ENCODE measurements around the gene COL20A1. TPM values are rescaled to one million over a fixed set of nuclear protein-coding genes. Genes with fewer than 3 reads are reported as not detected.

Gene COL20A1
- total and polyA plus RNA-seq, 2 of the 13 experiments (the other 11 are each of a cell fraction or from before 2014, with no cell fraction given): not detected

DNA sequence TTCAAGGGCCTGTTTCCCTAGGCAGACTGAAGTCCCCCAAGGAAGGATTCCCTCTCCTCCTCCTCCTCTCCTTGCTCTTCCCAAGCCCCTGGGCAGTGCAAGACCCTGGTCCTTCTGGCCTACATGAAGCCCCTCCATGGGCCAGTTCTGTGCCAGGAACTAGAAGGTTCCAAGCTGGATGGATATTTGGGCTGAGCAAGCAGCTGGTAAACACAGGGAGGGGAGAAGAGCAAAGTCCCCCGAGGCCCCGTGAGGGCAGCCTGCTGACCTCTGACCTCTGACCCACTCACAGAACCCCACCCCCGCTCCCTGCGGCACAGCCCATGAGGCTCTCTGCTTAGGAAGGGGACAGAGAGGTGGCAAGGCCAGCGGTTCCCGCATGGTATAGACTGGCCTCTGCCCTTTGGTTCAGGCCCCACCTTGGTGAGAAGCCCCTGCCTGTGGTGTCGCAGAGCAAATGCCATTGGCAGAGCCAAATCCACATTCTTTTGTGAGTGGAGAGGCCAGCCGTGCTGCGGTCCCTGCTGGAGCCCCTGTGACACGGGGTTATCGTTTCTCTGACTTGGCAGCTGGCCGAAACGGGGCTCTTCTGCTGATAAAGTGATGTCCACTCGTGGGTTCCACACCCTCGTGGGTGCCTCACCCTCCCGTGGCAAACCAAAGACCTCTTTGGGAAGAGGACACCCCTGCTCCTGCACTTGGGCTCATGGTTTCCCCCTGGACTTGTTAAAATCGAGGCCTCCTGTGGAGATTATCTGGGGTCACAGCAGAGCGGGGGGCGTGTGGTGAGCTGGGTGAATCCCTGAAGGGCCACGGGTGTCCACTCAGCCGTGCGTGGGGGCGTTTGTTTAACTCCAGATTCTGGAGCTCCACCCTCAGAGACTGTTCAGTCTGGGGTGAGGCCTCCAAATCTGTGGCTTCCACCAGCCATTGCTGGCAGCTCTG lies 70.3 kb downstream of the COL20A1 start (continued):
- TF ChIP-seq, protein P1, sequence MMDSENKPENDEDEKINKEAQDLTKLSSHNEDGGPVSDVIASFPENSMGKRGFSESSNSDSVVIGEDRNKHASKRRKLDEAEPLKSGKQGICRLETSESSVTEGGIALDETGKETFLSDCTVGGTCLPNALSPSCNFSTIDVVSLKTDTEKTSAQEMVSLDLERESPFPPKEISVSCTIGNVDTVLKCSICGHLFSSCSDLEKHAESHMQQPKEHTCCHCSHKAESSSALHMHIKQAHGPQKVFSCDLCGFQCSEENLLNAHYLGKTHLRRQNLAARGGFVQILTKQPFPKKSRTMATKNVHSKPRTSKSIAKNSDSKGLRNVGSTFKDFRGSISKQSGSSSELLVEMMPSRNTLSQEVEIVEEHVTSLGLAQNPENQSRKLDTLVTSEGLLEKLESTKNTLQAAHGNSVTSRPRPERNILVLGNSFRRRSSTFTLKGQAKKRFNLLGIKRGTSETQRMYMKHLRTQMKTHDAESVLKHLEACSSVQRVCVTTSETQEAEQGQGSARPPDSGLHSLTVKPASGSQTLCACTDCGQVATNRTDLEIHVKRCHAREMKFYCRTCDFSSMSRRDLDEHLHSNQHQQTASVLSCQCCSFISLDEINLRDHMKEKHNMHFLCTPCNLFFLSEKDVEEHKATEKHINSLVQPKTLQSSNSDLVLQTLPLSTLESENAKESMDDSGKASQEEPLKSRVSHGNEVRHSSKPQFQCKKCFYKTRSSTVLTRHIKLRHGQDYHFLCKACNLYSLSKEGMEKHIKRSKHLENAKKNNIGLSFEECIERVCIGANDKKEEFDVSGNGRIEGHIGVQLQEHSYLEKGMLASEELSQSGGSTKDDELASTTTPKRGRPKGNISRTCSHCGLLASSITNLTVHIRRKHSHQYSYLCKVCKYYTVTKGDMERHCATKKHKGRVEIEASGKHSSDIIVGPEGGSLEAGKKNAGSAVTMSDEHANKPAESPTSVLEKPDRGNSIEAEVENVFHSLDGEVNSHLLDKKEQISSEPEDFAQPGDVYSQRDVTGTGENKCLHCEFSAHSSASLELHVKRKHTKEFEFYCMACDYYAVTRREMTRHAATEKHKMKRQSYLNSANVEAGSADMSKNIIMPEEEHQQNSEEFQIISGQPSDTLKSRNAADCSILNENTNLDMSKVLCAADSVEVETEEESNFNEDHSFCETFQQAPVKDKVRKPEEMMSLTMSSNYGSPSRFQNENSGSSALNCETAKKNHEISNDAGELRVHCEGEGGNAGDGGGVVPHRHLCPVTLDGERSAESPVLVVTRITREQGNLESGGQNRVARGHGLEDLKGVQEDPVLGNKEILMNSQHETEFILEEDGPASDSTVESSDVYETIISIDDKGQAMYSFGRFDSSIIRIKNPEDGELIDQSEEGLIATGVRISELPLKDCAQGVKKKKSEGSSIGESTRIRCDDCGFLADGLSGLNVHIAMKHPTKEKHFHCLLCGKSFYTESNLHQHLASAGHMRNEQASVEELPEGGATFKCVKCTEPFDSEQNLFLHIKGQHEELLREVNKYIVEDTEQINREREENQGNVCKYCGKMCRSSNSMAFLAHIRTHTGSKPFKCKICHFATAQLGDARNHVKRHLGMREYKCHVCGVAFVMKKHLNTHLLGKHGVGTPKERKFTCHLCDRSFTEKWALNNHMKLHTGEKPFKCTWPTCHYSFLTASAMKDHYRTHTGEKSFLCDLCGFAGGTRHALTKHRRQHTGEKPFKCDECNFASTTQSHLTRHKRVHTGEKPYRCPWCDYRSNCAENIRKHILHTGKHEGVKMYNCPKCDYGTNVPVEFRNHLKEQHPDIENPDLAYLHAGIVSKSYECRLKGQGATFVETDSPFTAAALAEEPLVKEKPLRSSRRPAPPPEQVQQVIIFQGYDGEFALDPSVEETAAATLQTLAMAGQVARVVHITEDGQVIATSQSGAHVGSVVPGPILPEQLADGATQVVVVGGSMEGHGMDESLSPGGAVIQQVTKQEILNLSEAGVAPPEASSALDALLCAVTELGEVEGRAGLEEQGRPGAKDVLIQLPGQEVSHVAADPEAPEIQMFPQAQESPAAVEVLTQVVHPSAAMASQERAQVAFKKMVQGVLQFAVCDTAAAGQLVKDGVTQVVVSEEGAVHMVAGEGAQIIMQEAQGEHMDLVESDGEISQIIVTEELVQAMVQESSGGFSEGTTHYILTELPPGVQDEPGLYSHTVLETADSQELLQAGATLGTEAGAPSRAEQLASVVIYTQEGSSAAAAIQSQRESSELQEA (CRISPR knock-in tag; IDR thresholded peaks at IDR 0.05; ENCODE audit: not compliant biosample characterization): peak; percentile 30
- no peak for TF ChIP-seq WIZ (CRISPR knock-in tag; IDR thresholded peaks at IDR 0.05)
- no peak for TF ChIP-seq TFDP2 (CRISPR knock-in tag; IDR thresholded peaks at IDR 0.05)
- peak; percentile 79 for TF ChIP-seq ZMYM2 (CRISPR knock-in tag; IDR thresholded peaks at IDR 0.05)
- peak; percentile 24; the same call in 1 of the 2 replicates for TF ChIP-seq ZMYM3 (CRISPR knock-in tag; IDR thresholded peaks at IDR 0.05)
- TF ChIP-seq BORCS8-MEF2B (CRISPR knock-in tag; IDR thresholded peaks at IDR 0.05): peak; percentile 14; the same call in 1 of the 2 replicates
- no peak for TF ChIP-seq ZGPAT (CRISPR knock-in tag; IDR thresholded peaks at IDR 0.05)
- TF ChIP-seq, protein P2, sequence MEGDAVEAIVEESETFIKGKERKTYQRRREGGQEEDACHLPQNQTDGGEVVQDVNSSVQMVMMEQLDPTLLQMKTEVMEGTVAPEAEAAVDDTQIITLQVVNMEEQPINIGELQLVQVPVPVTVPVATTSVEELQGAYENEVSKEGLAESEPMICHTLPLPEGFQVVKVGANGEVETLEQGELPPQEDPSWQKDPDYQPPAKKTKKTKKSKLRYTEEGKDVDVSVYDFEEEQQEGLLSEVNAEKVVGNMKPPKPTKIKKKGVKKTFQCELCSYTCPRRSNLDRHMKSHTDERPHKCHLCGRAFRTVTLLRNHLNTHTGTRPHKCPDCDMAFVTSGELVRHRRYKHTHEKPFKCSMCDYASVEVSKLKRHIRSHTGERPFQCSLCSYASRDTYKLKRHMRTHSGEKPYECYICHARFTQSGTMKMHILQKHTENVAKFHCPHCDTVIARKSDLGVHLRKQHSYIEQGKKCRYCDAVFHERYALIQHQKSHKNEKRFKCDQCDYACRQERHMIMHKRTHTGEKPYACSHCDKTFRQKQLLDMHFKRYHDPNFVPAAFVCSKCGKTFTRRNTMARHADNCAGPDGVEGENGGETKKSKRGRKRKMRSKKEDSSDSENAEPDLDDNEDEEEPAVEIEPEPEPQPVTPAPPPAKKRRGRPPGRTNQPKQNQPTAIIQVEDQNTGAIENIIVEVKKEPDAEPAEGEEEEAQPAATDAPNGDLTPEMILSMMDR (CRISPR knock-in tag; IDR thresholded peaks at IDR 0.05): peak; percentile 32; the same call in 1 of the 2 replicates
- TF ChIP-seq, protein P3, sequence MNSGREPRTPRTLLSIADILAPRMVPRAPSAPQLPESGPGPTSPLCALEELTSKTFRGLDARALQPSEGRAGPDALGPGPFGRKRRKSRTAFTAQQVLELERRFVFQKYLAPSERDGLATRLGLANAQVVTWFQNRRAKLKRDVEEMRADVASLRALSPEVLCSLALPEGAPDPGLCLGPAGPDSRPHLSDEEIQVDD (CRISPR knock-in tag; IDR thresholded peaks at IDR 0.05; ENCODE audit: borderline replicate concordance): no peak
- TF ChIP-seq HMG20A (CRISPR knock-in tag; IDR thresholded peaks at IDR 0.05; ENCODE audit: borderline replicate concordance): no peak
- no peak for TF ChIP-seq CCDC6 (CRISPR knock-in tag; IDR thresholded peaks at IDR 0.05)
- TF ChIP-seq, protein P4, sequence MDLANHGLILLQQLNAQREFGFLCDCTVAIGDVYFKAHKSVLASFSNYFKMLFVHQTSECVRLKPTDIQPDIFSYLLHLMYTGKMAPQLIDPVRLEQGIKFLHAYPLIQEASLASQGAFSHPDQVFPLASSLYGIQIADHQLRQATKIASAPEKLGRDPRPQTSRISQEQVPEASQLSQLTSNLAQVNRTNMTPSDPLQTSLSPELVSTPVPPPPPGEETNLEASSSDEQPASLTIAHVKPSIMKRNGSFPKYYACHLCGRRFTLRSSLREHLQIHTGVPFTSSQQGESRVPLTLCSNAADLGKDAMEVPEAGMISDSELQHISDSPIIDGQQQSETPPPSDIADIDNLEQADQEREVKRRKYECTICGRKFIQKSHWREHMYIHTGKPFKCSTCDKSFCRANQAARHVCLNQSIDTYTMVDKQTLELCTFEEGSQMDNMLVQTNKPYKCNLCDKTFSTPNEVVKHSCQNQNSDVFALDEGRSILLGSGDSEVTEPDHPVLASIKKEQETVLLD (CRISPR knock-in tag; IDR thresholded peaks at IDR 0.05; ENCODE audit: low read depth): no peak
